Activated naive CD4-positive, alpha-beta T cell treated with anti-CD3 and anti-CD28 coated beads, Interleukin-2, amount 50 U/mL, for 24 hours (primary cell): ENCODE results near the gene PIEZO2.

Experiments
- H3K27ac Mint-ChIP-seq: one replicate; pipeline ENCODE4 v1.8.0; 2021; ENCODE audit warnings: mild to moderate bottlenecking, mixed read lengths
- H3K27me3 Mint-ChIP-seq: one replicate; pipeline ENCODE4 v1.8.0; 2021; ENCODE audit warnings: mixed read lengths
- H3K36me3 Mint-ChIP-seq: one replicate; pipeline ENCODE4 v1.8.0; 2021; ENCODE audit warnings: mixed read lengths
- H3K4me1 Mint-ChIP-seq: one replicate; pipeline ENCODE4 v1.8.0; 2021; ENCODE audit warnings: mixed read lengths
- H3K4me3 Mint-ChIP-seq: one replicate; pipeline ENCODE4 v1.8.0; 2021; ENCODE audit warnings: mild to moderate bottlenecking, mixed read lengths
- H3K9me3 Mint-ChIP-seq: one replicate; pipeline ENCODE4 v1.8.0; 2021; ENCODE audit warnings: mixed read lengths

The PIEZO2 gene

GRCh38 chr18:11040359-11040758 is 109.0 kb downstream of the PIEZO2 start:
- no peaks in the 10 kb centered on the region for H3K4me1 Mint-ChIP-seq
- H3K9me3 Mint-ChIP-seq: no peaks in the 10 kb centered on the region

GRCh38 chr18:11037533-11038240 is 111.7 kb downstream of the PIEZO2 start:
- peaks cover 7% of the 10 kb centered on the region for H3K27me3 Mint-ChIP-seq
- no peak overlapping the region for H3K4me3 Mint-ChIP-seq
- no peak overlapping the region for H3K27ac Mint-ChIP-seq
- H3K4me1 Mint-ChIP-seq: no peaks in the 10 kb centered on the region
- no peaks in the 10 kb centered on the region for H3K36me3 Mint-ChIP-seq
- no peaks in the 10 kb centered on the region for H3K9me3 Mint-ChIP-seq

More at GRCh38 chr18:11040359-11040758, 109.0 kb downstream of the PIEZO2 start:
- Mint-ChIP-seq H3K36me3 (no peaks in the 10 kb centered on the region), H3K27ac (no peak overlapping the region), H3K27me3 (peaks cover 7% of the 10 kb centered on the region), H3K4me3 (no peak overlapping the region)

- H3K4me1 Mint-ChIP-seq: no peaks in the 10 kb centered on the region
- H3K36me3 Mint-ChIP-seq: no peaks in the 10 kb centered on the region
- no peak overlapping the region for H3K27ac Mint-ChIP-seq
- H3K27me3 Mint-ChIP-seq: peaks cover 7% of the 10 kb centered on the region
- no peak overlapping the region for H3K4me3 Mint-ChIP-seq
- H3K9me3 Mint-ChIP-seq: no peaks in the 10 kb centered on the region
These were observed 113.4 kb downstream of the PIEZO2 start for GRCh38 chr18:11035814-11036495.

- no peaks in the 10 kb centered on the region for H3K9me3 Mint-ChIP-seq
- no peaks in the 10 kb centered on the region for H3K36me3 Mint-ChIP-seq
- peaks cover 6% of the 10 kb centered on the region for H3K27me3 Mint-ChIP-seq
- H3K4me3 Mint-ChIP-seq: no peak overlapping the region
- H3K4me1 Mint-ChIP-seq: no peaks in the 10 kb centered on the region
- no peak overlapping the region for H3K27ac Mint-ChIP-seq
These were observed 114.0 kb downstream of the PIEZO2 start for GRCh38 chr18:11035376-11035775.

- no peaks in the 10 kb centered on the region for H3K9me3 Mint-ChIP-seq
- H3K27ac Mint-ChIP-seq: no peak overlapping the region
- H3K4me1 Mint-ChIP-seq: no peaks in the 10 kb centered on the region
- peaks cover 6% of the 10 kb centered on the region for H3K27me3 Mint-ChIP-seq
- no peaks in the 10 kb centered on the region for H3K36me3 Mint-ChIP-seq
- H3K4me3 Mint-ChIP-seq: no peak overlapping the region
These were observed 114.5 kb downstream of the PIEZO2 start for GRCh38 chr18:11034884-11035283.

GRCh38 chr18:11033503-11033902 is 115.9 kb downstream of the PIEZO2 start:
- no peak overlapping the region for H3K27ac Mint-ChIP-seq
- H3K4me1 Mint-ChIP-seq: no peaks in the 10 kb centered on the region
- H3K36me3 Mint-ChIP-seq: no peaks in the 10 kb centered on the region
- H3K9me3 Mint-ChIP-seq: no peaks in the 10 kb centered on the region
- no peak overlapping the region for H3K4me3 Mint-ChIP-seq
- H3K27me3 Mint-ChIP-seq: peaks cover 1% of the 10 kb centered on the region

GRCh38 chr18:11031966-11032365 is 117.4 kb downstream of the PIEZO2 start:
- Mint-ChIP-seq H3K36me3 (no peaks in the 10 kb centered on the region), H3K9me3 (no peaks in the 10 kb centered on the region), H3K27me3 (no peaks in the 10 kb centered on the region), H3K27ac (no peak overlapping the region), H3K4me1 (no peaks in the 10 kb centered on the region), H3K4me3 (no peak overlapping the region)

GRCh38 chr18:11029021-11029420 is 120.3 kb downstream of the PIEZO2 start:
- Mint-ChIP-seq H3K4me1 (no peaks in the 10 kb centered on the region), H3K27me3 (no peaks in the 10 kb centered on the region)

GRCh38 chr18:11027862-11028261 is 121.5 kb downstream of the PIEZO2 start:
- Mint-ChIP-seq H3K36me3 (no peaks in the 10 kb centered on the region), H3K4me3 (no peak overlapping the region), H3K27me3 (no peaks in the 10 kb centered on the region), H3K9me3 (no peaks in the 10 kb centered on the region), H3K27ac (no peak overlapping the region), H3K4me1 (no peaks in the 10 kb centered on the region)

More at GRCh38 chr18:11029021-11029420, 120.3 kb downstream of the PIEZO2 start:
- H3K36me3 Mint-ChIP-seq: no peaks in the 10 kb centered on the region
- H3K9me3 Mint-ChIP-seq: no peaks in the 10 kb centered on the region
- no peak overlapping the region for H3K4me3 Mint-ChIP-seq
- H3K27ac Mint-ChIP-seq: no peak overlapping the region

GRCh38 chr18:11025671-11026070 is 123.7 kb downstream of the PIEZO2 start:
- Mint-ChIP-seq H3K36me3 (no peaks in the 10 kb centered on the region), H3K4me3 (no peak overlapping the region), H3K27me3 (no peaks in the 10 kb centered on the region), H3K4me1 (no peaks in the 10 kb centered on the region), H3K9me3 (no peaks in the 10 kb centered on the region), H3K27ac (no peak overlapping the region)

- Mint-ChIP-seq H3K27me3 (no peaks in the 10 kb centered on the region), H3K27ac (no peak overlapping the region), H3K36me3 (no peaks in the 10 kb centered on the region), H3K9me3 (no peaks in the 10 kb centered on the region), H3K4me3 (no peak overlapping the region), H3K4me1 (no peaks in the 10 kb centered on the region)
These were observed 124.3 kb downstream of the PIEZO2 start for GRCh38 chr18:11024928-11025669.

- Mint-ChIP-seq H3K4me1 (no peaks in the 10 kb centered on the region), H3K4me3 (no peak overlapping the region), H3K27ac (no peak overlapping the region), H3K9me3 (no peaks in the 10 kb centered on the region), H3K27me3 (no peaks in the 10 kb centered on the region), H3K36me3 (no peaks in the 10 kb centered on the region)
These were observed 127.9 kb downstream of the PIEZO2 start for GRCh38 chr18:11021477-11021876.

- Mint-ChIP-seq H3K9me3 (no peaks in the 10 kb centered on the region), H3K27me3 (no peaks in the 10 kb centered on the region), H3K36me3 (no peaks in the 10 kb centered on the region), H3K4me3 (no peak overlapping the region), H3K4me1 (no peaks in the 10 kb centered on the region), H3K27ac (no peak overlapping the region)
These were observed 128.4 kb downstream of the PIEZO2 start for GRCh38 chr18:11020877-11021414.

GRCh38 chr18:11020161-11020853 is 129.1 kb downstream of the PIEZO2 start:
- Mint-ChIP-seq H3K36me3 (no peaks in the 10 kb centered on the region), H3K27me3 (no peaks in the 10 kb centered on the region), H3K4me1 (no peaks in the 10 kb centered on the region)

GRCh38 chr18:11019295-11020105 is 129.9 kb downstream of the PIEZO2 start:
- H3K9me3 Mint-ChIP-seq: no peaks in the 10 kb centered on the region
- H3K4me3 Mint-ChIP-seq: no peak overlapping the region
- no peak overlapping the region for H3K27ac Mint-ChIP-seq
- no peaks in the 10 kb centered on the region for H3K36me3 Mint-ChIP-seq
- no peaks in the 10 kb centered on the region for H3K4me1 Mint-ChIP-seq
- no peaks in the 10 kb centered on the region for H3K27me3 Mint-ChIP-seq

More at GRCh38 chr18:11020161-11020853, 129.1 kb downstream of the PIEZO2 start:
- Mint-ChIP-seq H3K4me3 (no peak overlapping the region), H3K27ac (no peak overlapping the region), H3K9me3 (no peaks in the 10 kb centered on the region)
